PC-9 (cell line): Measurements from ENCODE around the gene SLC7A6. TPM values are rescaled to one million over a fixed set of nuclear protein-coding genes. Genes with fewer than 3 reads are reported as not detected.

ENCODE experiments used
- BruUV-seq: library from RNA; stranded (reverse); fragments of 400-500 nt; replicated peaks from 2 replicates; lab custom pipeline; 2021; lab: Mats Ljungman, UMichigan
- CTCF ChIA-PET: fragments of 300-600 bp; sonication (Branson Sonifier 250); formaldehyde crosslinking; loops from one replicate; lab custom pipeline; 2022; ENCODE audit warnings: antibody characterized with exemption; lab: Charles Lee
- POLR2A ChIA-PET: fragments of 300-600 bp; sonication (Branson Sonifier 250); formaldehyde crosslinking; loops from one replicate; lab custom pipeline; 2022; ENCODE audit warnings: antibody characterized with exemption; ENCODE audit not compliant: unreplicated experiment; lab: Charles Lee
- DNase-seq, 2 experiments: peaks; one replicate each; pipeline versions ENCODE4 v3.0.0 to v3.0.0-alpha.2; 2015 to 2022; ENCODE audit warnings: mixed read lengths in 1 of 2
- H2AFZ ChIP-seq: fragments of 200-600 bp; sonication (generic); 2 replicates; pipeline ENCODE4 v1.8.1; 2017; ENCODE audit warnings: antibody characterized with exemption
- H3F3A ChIP-seq: fragments of 200-600 bp; sonication (generic); 2 replicates; pipeline ENCODE4 v1.8.1; 2017; ENCODE audit warnings: antibody characterized with exemption, mild to moderate bottlenecking, low read depth; ENCODE audit not compliant: insufficient read depth
- H3K27ac ChIP-seq: fragments of 200-600 bp; sonication (generic); 2 replicates; pipeline ENCODE4 v1.6.1; 2016; ENCODE audit warnings: mixed run types
- H3K27me3 ChIP-seq: fragments of 200-600 bp; sonication (generic); 2 replicates; pipeline ENCODE4 v1.6.1; 2016; ENCODE audit warnings: low read depth, mixed run types; ENCODE audit not compliant: insufficient read depth
- H3K36me3 ChIP-seq: fragments of 200-600 bp; sonication (generic); 2 replicates; pipeline ENCODE4 v1.6.1; 2016; ENCODE audit warnings: low read depth, mixed run types
- H3K4me1 ChIP-seq: fragments of 200-600 bp; sonication (generic); replicated peaks from 2 replicates; pipeline ENCODE4 v1.6.1; 2016; ENCODE audit warnings: mixed run types; ENCODE audit not compliant: insufficient read depth
- H3K4me2 ChIP-seq: fragments of 200-600 bp; sonication (generic); 2 replicates; pipeline ENCODE4 v1.6.1; 2017; ENCODE audit warnings: mixed run types
- H3K4me3 ChIP-seq: fragments of 200-600 bp; sonication (generic); 2 replicates; pipeline ENCODE4 v1.6.1; 2016; ENCODE audit warnings: mixed run types
- H3K79me2 ChIP-seq: fragments of 200-600 bp; sonication (generic); 2 replicates; pipeline ENCODE4 v1.6.1; 2017; ENCODE audit warnings: low read depth, mixed run types
- H3K9me2 ChIP-seq: fragments of 200-600 bp; sonication (generic); 2 replicates; pipeline ENCODE4 v1.8.1; 2017; ENCODE audit warnings: mild to moderate bottlenecking; ENCODE audit not compliant: insufficient read depth
- H3K9me3 ChIP-seq: fragments of 200-600 bp; sonication (generic); 2 replicates; pipeline ENCODE4 v1.8.1; 2016; ENCODE audit warnings: low read depth; ENCODE audit not compliant: insufficient read depth
- H4K20me1 ChIP-seq: fragments of 200-600 bp; sonication (generic); 2 replicates; pipeline ENCODE4 v1.8.1; 2017; ENCODE audit not compliant: insufficient read depth
- EZH2 ChIP-seq: fragments of 200-600 bp; sonication (generic); IDR thresholded peaks from 2 replicates; pipeline ENCODE4 v1.8.0; 2017; ENCODE audit warnings: antibody characterized with exemption, low read depth
- intact Hi-C: fragments of 100-400 bp; cut with micrococcal nuclease; formaldehyde crosslinking; loops from one replicate; pipeline ENCODE4 v1.10.0; 2022; ENCODE audit not compliant: unreplicated experiment
- microRNA-seq: library from miRNA; unstranded; fragments of <30 nt; microRNA quantifications from one replicate; pipeline ENCODE4 v1.2.0, GENCODE V29; 2021; ENCODE audit warnings: borderline number of aligned reads, borderline replicate concordance
- total RNA-seq: library from RNA; stranded (reverse); gene quantifications from 2 replicates; pipeline ENCODE4 v1.2.3, GENCODE V29; 2021
- TF ChIP-seq, protein P1 (sequence below): fragments of 200-600 bp; sonication (generic); conservative IDR thresholded peaks from 2 replicates; pipeline ENCODE4 v1.6.1; 2017; ENCODE audit warnings: mixed run types, antibody characterized with exemption, mild to moderate bottlenecking, moderate library complexity

Gene SLC7A6
- total RNA-seq, 1 experiment from 2014 or later = 44.7 TPM

DNA sequence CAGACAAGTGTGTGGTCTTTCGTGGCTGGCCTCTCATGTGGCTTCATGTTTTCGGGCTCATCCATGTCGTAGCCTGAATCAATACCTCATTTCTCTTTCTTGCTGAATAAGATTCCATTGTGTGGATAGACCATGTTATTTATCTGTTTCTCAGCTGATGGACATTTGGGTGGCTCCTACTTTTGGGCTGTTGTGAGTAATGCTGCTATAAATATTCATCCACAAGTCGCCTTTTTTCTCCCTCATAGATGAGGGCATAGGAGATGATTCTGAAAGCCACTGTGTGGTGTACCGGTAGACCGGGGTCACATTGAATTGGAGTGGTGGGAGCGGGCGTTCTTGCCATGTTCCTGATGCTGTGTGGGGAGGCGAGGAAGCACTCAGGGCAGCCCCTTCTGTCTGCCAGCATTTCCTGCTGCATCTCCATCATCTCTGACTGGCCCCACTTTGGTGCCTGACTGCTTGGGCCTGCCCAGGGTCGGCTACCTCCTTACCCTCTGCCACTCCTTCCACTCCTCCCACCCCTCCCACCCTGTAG is 86.6 kb downstream of the SLC7A6 start:
- TF ChIP-seq EZH2 = no peak
- TF ChIP-seq, protein P1, sequence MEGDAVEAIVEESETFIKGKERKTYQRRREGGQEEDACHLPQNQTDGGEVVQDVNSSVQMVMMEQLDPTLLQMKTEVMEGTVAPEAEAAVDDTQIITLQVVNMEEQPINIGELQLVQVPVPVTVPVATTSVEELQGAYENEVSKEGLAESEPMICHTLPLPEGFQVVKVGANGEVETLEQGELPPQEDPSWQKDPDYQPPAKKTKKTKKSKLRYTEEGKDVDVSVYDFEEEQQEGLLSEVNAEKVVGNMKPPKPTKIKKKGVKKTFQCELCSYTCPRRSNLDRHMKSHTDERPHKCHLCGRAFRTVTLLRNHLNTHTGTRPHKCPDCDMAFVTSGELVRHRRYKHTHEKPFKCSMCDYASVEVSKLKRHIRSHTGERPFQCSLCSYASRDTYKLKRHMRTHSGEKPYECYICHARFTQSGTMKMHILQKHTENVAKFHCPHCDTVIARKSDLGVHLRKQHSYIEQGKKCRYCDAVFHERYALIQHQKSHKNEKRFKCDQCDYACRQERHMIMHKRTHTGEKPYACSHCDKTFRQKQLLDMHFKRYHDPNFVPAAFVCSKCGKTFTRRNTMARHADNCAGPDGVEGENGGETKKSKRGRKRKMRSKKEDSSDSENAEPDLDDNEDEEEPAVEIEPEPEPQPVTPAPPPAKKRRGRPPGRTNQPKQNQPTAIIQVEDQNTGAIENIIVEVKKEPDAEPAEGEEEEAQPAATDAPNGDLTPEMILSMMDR = no peak
- no peaks in the 10 kb centered on the region for H3F3A ChIP-seq
- H3K9me3 ChIP-seq = no peaks in the 10 kb centered on the region
- H2AFZ ChIP-seq = no peak overlapping the region
- ChIA-PET CTCF (no interaction called here), POLR2A (no interaction called here)
- H4K20me1 ChIP-seq = no peaks in the 10 kb centered on the region; the same call in 1 of the 2 replicates
- BruUV-seq = no TSS peak
- no peak overlapping the region for H3K27ac ChIP-seq
- no peaks in the 10 kb centered on the region for H3K79me2 ChIP-seq
- no peaks in the 10 kb centered on the region for H3K27me3 ChIP-seq
- DNase-seq = no peak
- no peaks in the 10 kb centered on the region for H3K4me1 ChIP-seq
- intact Hi-C loops = no loop called here
- H3K9me2 ChIP-seq = no peaks in the 10 kb centered on the region
- H3K36me3 ChIP-seq = no peaks in the 10 kb centered on the region; the same call in 1 of the 2 replicates
- no peak overlapping the region for H3K4me2 ChIP-seq
- H3K4me3 ChIP-seq = no peak overlapping the region

Small RNA genes within 50 kb of the gene (microRNA-seq; reads per million reads assigned to microRNA genes)
- not detected for gene MIR6773

Other genes starting within 250 kb of the SLC7A6 start
- not detected in 2 replicates for gene DPEP2NB, start 248.6 kb upstream of the SLC7A6 start, total RNA-seq
- 6.3 and 7.5 TPM in 2 replicates for gene DDX28, start 241.3 kb upstream of the SLC7A6 start, total RNA-seq
- 25.4 and 29.7 TPM in 2 replicates for gene DUS2, start 241.2 kb upstream of the SLC7A6 start, total RNA-seq
- gene NFATC3, start 179.2 kb upstream of the SLC7A6 start, total RNA-seq = 37.2 and 43.7 TPM in 2 replicates
- 36.4 and 45.0 TPM in 2 replicates for gene ESRP2, start 28.4 kb upstream of the SLC7A6 start, total RNA-seq
- 13.4 and 14.0 TPM in 2 replicates for gene PLA2G15, start 19.2 kb upstream of the SLC7A6 start, total RNA-seq
- gene SLC7A6OS, start 46.4 kb downstream of the SLC7A6 start, total RNA-seq = 14.2 and 17.2 TPM in 2 replicates
- 47.5 and 65.7 TPM in 2 replicates for gene PRMT7, start 46.5 kb downstream of the SLC7A6 start, total RNA-seq
- 0.30 and 0.94 TPM in 2 replicates for gene SMPD3, start 184.0 kb downstream of the SLC7A6 start, total RNA-seq